H9 (cell line): ENCODE results near the gene PIAS3. TPM values are rescaled to one million over a fixed set of nuclear protein-coding genes. Genes with fewer than 3 reads are reported as not detected.

ENCODE experiments used
- DNase-seq: peaks from one replicate; pipeline ENCODE4 v3.0.0-alpha.2; 2017
- H2AFZ ChIP-seq: one replicate; pipeline ENCODE4 v1.6.1; 2013; ENCODE audit warnings: mild to moderate bottlenecking, low read length, control low read depth, moderate library complexity
- H2AK5ac ChIP-seq: 2 replicates; pipeline ENCODE4 v1.6.1; 2013; ENCODE audit warnings: low read length, control low read depth, mixed read lengths; ENCODE audit not compliant: insufficient read length
- H2BK120ac ChIP-seq: one replicate; pipeline ENCODE4 v1.6.1; 2013; ENCODE audit warnings: low read depth, mild to moderate bottlenecking, low read length, control low read depth, inconsistent platforms; ENCODE audit not compliant: poor library complexity, severe bottlenecking
- H2BK12ac ChIP-seq: 2 replicates; pipeline ENCODE4 v1.6.1; 2013; ENCODE audit warnings: low read length, control low read depth, mixed read lengths, low read depth; ENCODE audit not compliant: insufficient read length
- H2BK15ac ChIP-seq: 2 replicates; pipeline ENCODE4 v1.6.1; 2013; ENCODE audit warnings: low read depth, low read length, control low read depth
- H2BK20ac ChIP-seq: one replicate; pipeline ENCODE4 v1.6.1; 2013; ENCODE audit warnings: low read depth, mild to moderate bottlenecking, low read length, control low read depth, inconsistent platforms; ENCODE audit not compliant: poor library complexity, severe bottlenecking
- H2BK5ac ChIP-seq: 2 replicates; pipeline ENCODE4 v1.6.1; 2013; ENCODE audit warnings: low read length, control low read depth, mixed read lengths; ENCODE audit not compliant: insufficient read length
- H3K14ac ChIP-seq: 2 replicates; pipeline ENCODE4 v1.6.1; 2013; ENCODE audit warnings: low read length, control low read depth; ENCODE audit not compliant: insufficient read depth
- H3K18ac ChIP-seq: 2 replicates; pipeline ENCODE4 v1.6.1; 2013; ENCODE audit warnings: low read depth, mild to moderate bottlenecking, mixed read lengths, low read length, control low read depth; ENCODE audit not compliant: insufficient read length
- H3K23ac ChIP-seq: 2 replicates; pipeline ENCODE4 v1.6.1; 2013; ENCODE audit warnings: low read length, control low read depth, mixed read lengths, low read depth; ENCODE audit not compliant: insufficient read length
- H3K23me2 ChIP-seq: 2 replicates; pipeline ENCODE4 v1.6.1; 2013; ENCODE audit warnings: low read depth, mild to moderate bottlenecking, mixed read lengths, low read length, control low read depth; ENCODE audit not compliant: insufficient read length, poor library complexity, severe bottlenecking
- H3K27ac ChIP-seq: 2 replicates; pipeline ENCODE4 v1.5.1; 2013; ENCODE audit warnings: low read length, control low read depth, mixed read lengths, low read depth; ENCODE audit not compliant: insufficient read length
- H3K27me3 ChIP-seq: 2 replicates; pipeline ENCODE4 v1.6.1; 2013; ENCODE audit warnings: low read length, control low read depth, inconsistent platforms; ENCODE audit not compliant: insufficient read depth
- H3K4ac ChIP-seq: 2 replicates; pipeline ENCODE4 v1.6.1; 2013; ENCODE audit warnings: low read depth, mild to moderate bottlenecking, control low read depth, inconsistent platforms, low read length, moderate library complexity
- H3K4me1 ChIP-seq: 2 replicates; pipeline ENCODE4 v1.6.1; 2013; ENCODE audit warnings: low read length, control low read depth, inconsistent platforms; ENCODE audit not compliant: insufficient read depth
- H3K4me2 ChIP-seq: 2 replicates; pipeline ENCODE4 v1.6.1; 2013; ENCODE audit warnings: low read length, control low read depth, mixed read lengths; ENCODE audit not compliant: insufficient read length, insufficient read depth
- H3K56ac ChIP-seq: 2 replicates; pipeline ENCODE4 v1.6.1; 2013; ENCODE audit warnings: low read depth, mild to moderate bottlenecking, mixed read lengths, low read length, control low read depth; ENCODE audit not compliant: insufficient read length
- H3K79me1 ChIP-seq: 2 replicates; pipeline ENCODE4 v1.6.1; 2013; ENCODE audit warnings: low read depth, mild to moderate bottlenecking, moderate library complexity, low read length, control low read depth, inconsistent platforms; ENCODE audit not compliant: insufficient read depth, poor library complexity, severe bottlenecking
- H3K79me2 ChIP-seq: 2 replicates; pipeline ENCODE4 v1.6.1; 2013; ENCODE audit warnings: low read length, control low read depth, inconsistent platforms; ENCODE audit not compliant: insufficient read depth
- H3K9ac ChIP-seq: 2 replicates; pipeline ENCODE4 v1.6.1; 2013; ENCODE audit warnings: low read length, control low read depth, mixed read lengths; ENCODE audit not compliant: insufficient read length; ENCODE audit errors: extremely low read depth
- H3K9me3 ChIP-seq: one replicate; pipeline ENCODE4 v1.6.1; 2013; ENCODE audit warnings: low read depth, low read length, inconsistent platforms; ENCODE audit not compliant: control insufficient read depth
- H3T11ph ChIP-seq: one replicate; pipeline ENCODE4 v1.6.1; 2013; ENCODE audit warnings: mild to moderate bottlenecking, low read length, control low read depth, inconsistent platforms
- H4K20me1 ChIP-seq: one replicate; pipeline ENCODE4 v1.6.1; 2013; ENCODE audit not compliant: control insufficient read depth, insufficient read length, insufficient read depth
- H4K5ac ChIP-seq: 2 replicates; pipeline ENCODE4 v1.6.1; 2013; ENCODE audit warnings: low read depth, mild to moderate bottlenecking, mixed read lengths, low read length, control low read depth; ENCODE audit not compliant: insufficient read length
- H4K8ac ChIP-seq: replicated peaks from 2 replicates; pipeline ENCODE4 v1.6.1; 2013; ENCODE audit warnings: low read length, control low read depth, mixed read lengths, low read depth; ENCODE audit not compliant: insufficient read length
- H4K91ac ChIP-seq: 2 replicates; pipeline ENCODE4 v1.6.1; 2013; ENCODE audit warnings: low read depth, mild to moderate bottlenecking, moderate library complexity, mixed read lengths, low read length, control low read depth; ENCODE audit not compliant: insufficient read length
- H3K27ac Mint-ChIP-seq, 3 experiments: 2 replicates in 2 of 3; 3 replicates in 1 of 3; pipeline ENCODE4 v1.8.0; 2020 to 2021; ENCODE audit warnings: mixed read lengths in 3 of 3, mild to moderate bottlenecking in 1 of 3, moderate library complexity in 1 of 3
- H3K27me3 Mint-ChIP-seq: 2 replicates; pipeline ENCODE4 v1.8.0; 2021; ENCODE audit warnings: low read depth, mild to moderate bottlenecking, moderate library complexity, mixed read lengths
- H3K36me3 Mint-ChIP-seq, 3 experiments: 2 replicates in 2 of 3; 3 replicates in 1 of 3; pipeline ENCODE4 v1.8.0; 2020 to 2021; ENCODE audit warnings: low read depth in 3 of 3, mixed read lengths in 3 of 3; ENCODE audit not compliant: insufficient read depth in 1 of 3
- H3K4me1 Mint-ChIP-seq, 2 experiments: 2 replicates each; pipeline ENCODE4 v1.8.0; 2020; ENCODE audit warnings: mixed read lengths in 2 of 2
- H3K4me3 Mint-ChIP-seq, 2 experiments: 2 replicates in 1 of 2; 3 replicates in 1 of 2; pipeline ENCODE4 v1.8.0; 2020 to 2021; ENCODE audit warnings: mild to moderate bottlenecking in 2 of 2, mixed read lengths in 2 of 2, moderate library complexity in 1 of 2
- H3K9me3 Mint-ChIP-seq, 2 experiments: 2 replicates in 1 of 2; 3 replicates in 1 of 2; pipeline ENCODE4 v1.8.0; 2020; ENCODE audit warnings: mild to moderate bottlenecking in 2 of 2, mixed read lengths in 2 of 2, moderate library complexity in 1 of 2
- WGBS: extraction: QIAGEN DNeasy Blood & Tissue Kit; methylation state at CpG from one replicate; pipeline ENCODE4 v1.1.7; 2013; ENCODE audit warnings: missing lambda C conversion rate, low lambda C conversion rate, mixed read lengths; ENCODE audit not compliant: insufficient read length; ENCODE audit errors: extremely low coverage; 5-methylcytosine and 5-hydroxymethylcytosine counted together
- long read RNA-seq: library from polyadenylated mRNA; unstranded; transcript quantifications from one replicate; pipeline ENCODE4 v2.0.0, GENCODE V29; 2020
- total RNA-seq: library from RNA; stranded (reverse); gene quantifications from 2 replicates; pipeline ENCODE4 v1.2.1, GENCODE V29; 2021
- TF ChIP-seq, protein P1 (sequence below): fragments of 200-600 bp; sonication (generic); conservative IDR thresholded peaks from 3 replicates; pipeline ENCODE4 v1.8.0; 2021; ENCODE audit warnings: antibody characterized with exemption, mild to moderate bottlenecking

PIAS3 gene
- 33.9 TPM in 2 replicates for total RNA-seq
- long read RNA-seq, transcript PIAS3-203 (14 exons, 2,901 nt): major isoform, 32 of 111 reads
- long read RNA-seq, partial matches to known transcripts: 24 of 111 reads
- long read RNA-seq, other reads (novel, unspliced or antisense): 53 of 111 reads

DNA sequence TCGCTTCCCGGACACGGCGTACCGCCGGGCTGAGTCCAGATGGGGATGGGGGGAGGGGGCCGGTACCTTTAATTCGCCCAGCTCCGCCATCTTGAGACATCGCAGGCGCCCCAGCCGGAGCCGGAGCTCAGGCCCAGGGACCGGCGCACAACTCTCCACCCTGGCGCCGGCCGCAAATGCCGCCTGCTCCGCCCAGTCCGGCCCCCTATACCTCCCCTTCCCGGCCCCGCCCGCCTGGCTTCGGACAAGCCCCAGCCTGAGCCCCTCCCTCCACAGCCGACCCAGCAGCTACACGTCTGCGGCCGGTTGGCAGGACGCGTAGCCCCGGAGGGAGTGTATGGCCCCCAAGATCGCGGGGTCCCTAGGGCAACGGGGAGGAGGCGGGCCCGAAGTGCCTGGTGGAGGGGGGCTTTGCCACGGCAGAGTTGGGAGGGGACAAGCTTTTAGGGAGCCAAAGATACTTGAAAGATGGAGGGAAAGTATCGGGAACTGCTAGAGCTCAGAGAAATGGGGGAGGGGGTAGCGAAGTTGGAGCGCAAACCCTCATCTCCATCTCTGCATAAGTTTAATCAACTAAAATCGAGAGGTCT, at the start of gene PIAS3:
PIAS3 (minus strand) TSS at position 181 of the 590 bp plus-strand sequence; CDS start at position 90, 91 bp downstream.
- no peak within 1 kb of the TSS for H4K91ac ChIP-seq
- H3K9me3 ChIP-seq: no peaks in the 10 kb centered on the region
- H3K36me3 Mint-ChIP-seq: peaks cover 31 to 33% (median 32%) of the 10 kb centered on the region in 3 experiments
- H3K9me3 Mint-ChIP-seq: peaks cover 4 to 5% of the 10 kb centered on the region in 2 experiments; a peak in 4 of 5 replicates
- H3K4me2 ChIP-seq: peak within 1 kb of the TSS; percentile 86
- H3K18ac ChIP-seq: peak within 1 kb of the TSS; percentile 90
- peak within 1 kb of the TSS; percentile 92 to 97 for H3K4me3 Mint-ChIP-seq
- peak within 1 kb of the TSS; percentile 64 for H3K9ac ChIP-seq
- H3K27ac Mint-ChIP-seq: peak within 1 kb of the TSS; percentile 96 to 98 (median 98)
- H3K4me1 Mint-ChIP-seq: peaks cover 7 to 14% of the 10 kb centered on the region in 2 experiments
- H3T11ph ChIP-seq: no peak within 1 kb of the TSS
- peak within 1 kb of the TSS; percentile 81; the same call in 1 of the 2 replicates for H3K14ac ChIP-seq
- H2BK20ac ChIP-seq: no peak within 1 kb of the TSS
- H3K27me3 ChIP-seq: no peaks in the 10 kb centered on the region
- TF ChIP-seq, protein P1, sequence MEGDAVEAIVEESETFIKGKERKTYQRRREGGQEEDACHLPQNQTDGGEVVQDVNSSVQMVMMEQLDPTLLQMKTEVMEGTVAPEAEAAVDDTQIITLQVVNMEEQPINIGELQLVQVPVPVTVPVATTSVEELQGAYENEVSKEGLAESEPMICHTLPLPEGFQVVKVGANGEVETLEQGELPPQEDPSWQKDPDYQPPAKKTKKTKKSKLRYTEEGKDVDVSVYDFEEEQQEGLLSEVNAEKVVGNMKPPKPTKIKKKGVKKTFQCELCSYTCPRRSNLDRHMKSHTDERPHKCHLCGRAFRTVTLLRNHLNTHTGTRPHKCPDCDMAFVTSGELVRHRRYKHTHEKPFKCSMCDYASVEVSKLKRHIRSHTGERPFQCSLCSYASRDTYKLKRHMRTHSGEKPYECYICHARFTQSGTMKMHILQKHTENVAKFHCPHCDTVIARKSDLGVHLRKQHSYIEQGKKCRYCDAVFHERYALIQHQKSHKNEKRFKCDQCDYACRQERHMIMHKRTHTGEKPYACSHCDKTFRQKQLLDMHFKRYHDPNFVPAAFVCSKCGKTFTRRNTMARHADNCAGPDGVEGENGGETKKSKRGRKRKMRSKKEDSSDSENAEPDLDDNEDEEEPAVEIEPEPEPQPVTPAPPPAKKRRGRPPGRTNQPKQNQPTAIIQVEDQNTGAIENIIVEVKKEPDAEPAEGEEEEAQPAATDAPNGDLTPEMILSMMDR: no peak
- peaks cover 3% of the 10 kb centered on the region for H3K79me1 ChIP-seq
- H3K4me1 ChIP-seq: peaks cover 4% of the 10 kb centered on the region; the same call in 1 of the 2 replicates
- no peak within 1 kb of the TSS for H2BK12ac ChIP-seq
- H3K27ac ChIP-seq: no peak within 1 kb of the TSS
- WGBS: no CpG with 5 or more reads among the region's 42 CpGs
- H2AFZ ChIP-seq: peak within 1 kb of the TSS; percentile 53
- H3K79me2 ChIP-seq: no peaks in the 10 kb centered on the region
- no peaks in the 10 kb centered on the region for H4K20me1 ChIP-seq
- no peak within 1 kb of the TSS for H3K56ac ChIP-seq
- no peak within 1 kb of the TSS for H3K23ac ChIP-seq
- H2BK5ac ChIP-seq: no peak within 1 kb of the TSS
- no peak within 1 kb of the TSS for H2BK15ac ChIP-seq
- H4K8ac ChIP-seq: no peak within 1 kb of the TSS
- no peak within 1 kb of the TSS for H2AK5ac ChIP-seq
- H3K23me2 ChIP-seq: no peaks in the 10 kb centered on the region
- DNase-seq: peak; percentile 97
- H3K27me3 Mint-ChIP-seq: peaks cover 3% of the 10 kb centered on the region; the same call in 1 of the 2 replicates
- H4K5ac ChIP-seq: no peak within 1 kb of the TSS
- H3K4ac ChIP-seq: no peak within 1 kb of the TSS
- no peak within 1 kb of the TSS for H2BK120ac ChIP-seq
